GM23338 (cell line): ENCODE results near the gene IDUA. TPM values are rescaled to one million over a fixed set of nuclear protein-coding genes. Genes with fewer than 3 reads are reported as not detected.

Experiments
- ATAC-seq: fragments of 200-7000 bp; cut with Tn5 transposase; 3 replicates; pipeline ENCODE4 v1.9.1; 2020
- DNase-seq: peaks from one replicate; pipeline ENCODE4 v3.0.0-alpha.2; 2015; ENCODE audit warnings: low spot score
- H2AFZ ChIP-seq: fragments of 200-600 bp; sonication (generic); 2 replicates; pipeline ENCODE4 v1.8.0; 2016; ENCODE audit warnings: antibody characterized with exemption, mild to moderate bottlenecking, moderate library complexity
- H3F3A ChIP-seq: fragments of 200-600 bp; sonication (generic); replicated peaks from 2 replicates; pipeline ENCODE4 v1.8.0; 2017; ENCODE audit warnings: antibody characterized with exemption, mixed run types, low read depth
- H3K27ac ChIP-seq: fragments of 200-600 bp; sonication (generic); 2 replicates; pipeline ENCODE4 v1.6.1; 2016; ENCODE audit warnings: low read depth
- H3K27me3 ChIP-seq: fragments of 200-600 bp; sonication (generic); 2 replicates; pipeline ENCODE4 v1.8.0; 2016; ENCODE audit warnings: mild to moderate bottlenecking, mixed run types, moderate library complexity; ENCODE audit not compliant: insufficient read depth
- H3K36me3 ChIP-seq: fragments of 200-600 bp; sonication (generic); 2 replicates; pipeline ENCODE4 v1.8.0; 2016; ENCODE audit warnings: mild to moderate bottlenecking; ENCODE audit not compliant: insufficient read depth
- H3K4me1 ChIP-seq: fragments of 200-600 bp; sonication (generic); 2 replicates; pipeline ENCODE4 v1.8.0; 2016; ENCODE audit warnings: mild to moderate bottlenecking, moderate library complexity; ENCODE audit not compliant: insufficient read depth
- H3K4me2 ChIP-seq: fragments of 200-600 bp; sonication (generic); 2 replicates; pipeline ENCODE4 v1.7.1; 2017; ENCODE audit warnings: mixed run types
- H3K4me3 ChIP-seq: fragments of 200-600 bp; sonication (generic); 2 replicates; pipeline ENCODE4 v1.6.1; 2016; ENCODE audit warnings: mixed run types
- H3K79me2 ChIP-seq: fragments of 200-600 bp; sonication (generic); replicated peaks from 2 replicates; pipeline ENCODE4 v1.8.0; 2017; ENCODE audit warnings: mild to moderate bottlenecking; ENCODE audit not compliant: insufficient read depth
- H3K9me2 ChIP-seq: fragments of 200-600 bp; sonication (generic); 2 replicates; pipeline ENCODE4 v1.8.0; 2017; ENCODE audit not compliant: insufficient read depth
- H4K20me1 ChIP-seq: fragments of 200-600 bp; sonication (generic); replicated peaks from 2 replicates; pipeline ENCODE4 v1.8.0; 2017; ENCODE audit warnings: mild to moderate bottlenecking; ENCODE audit not compliant: insufficient read depth
- H3K27ac Mint-ChIP-seq: 2 replicates; pipeline ENCODE4 v1.8.0; 2020; ENCODE audit warnings: inconsistent platforms, mild to moderate bottlenecking, moderate library complexity, mixed read lengths
- H3K27me3 Mint-ChIP-seq: 3 replicates; pipeline ENCODE4 v1.8.0; 2022; ENCODE audit warnings: low read depth, mild to moderate bottlenecking, moderate library complexity, mixed read lengths, inconsistent platforms; ENCODE audit not compliant: insufficient read depth, poor library complexity
- H3K36me3 Mint-ChIP-seq: 3 replicates; pipeline ENCODE4 v1.8.0; 2021; ENCODE audit warnings: low read depth, mild to moderate bottlenecking, inconsistent platforms, moderate library complexity, mixed read lengths
- H3K4me1 Mint-ChIP-seq: 3 replicates; pipeline ENCODE4 v1.8.0; 2020; ENCODE audit warnings: mild to moderate bottlenecking, inconsistent platforms, mixed read lengths
- H3K4me3 Mint-ChIP-seq: 3 replicates; pipeline ENCODE4 v1.8.0; 2021; ENCODE audit warnings: moderate library complexity, mild to moderate bottlenecking, inconsistent platforms, mixed read lengths
- H3K9me3 Mint-ChIP-seq: 3 replicates; pipeline ENCODE4 v1.8.0; 2020; ENCODE audit warnings: moderate library complexity, mild to moderate bottlenecking, inconsistent platforms, mixed read lengths
- CREB1 ChIP-seq: fragments of 250-450 bp; sonication (Bioruptor Pico); IDR thresholded peaks from 2 replicates; pipeline ENCODE4 v1.5.0; 2020; ENCODE audit warnings: low read depth, mild to moderate bottlenecking, moderate library complexity
- EZH2 ChIP-seq: fragments of 200-600 bp; sonication (generic); IDR thresholded peaks from one replicate; pipeline ENCODE4 v1.8.0; 2017; ENCODE audit warnings: antibody characterized with exemption, mild to moderate bottlenecking, low read depth; ENCODE audit not compliant: unreplicated experiment
- NANOG ChIP-seq: IDR thresholded peaks from 2 replicates; pipeline ENCODE4 v1.6.1; 2016; ENCODE audit warnings: antibody characterized with exemption, borderline replicate concordance
- ZNF114 ChIP-seq: fragments of 250-450 bp; sonication (Bioruptor Pico); IDR thresholded peaks from 2 replicates; pipeline ENCODE4 v1.5.0; 2020; ENCODE audit warnings: mild to moderate bottlenecking, moderate library complexity
- polyA plus RNA-seq: library from polyadenylated mRNA; unstranded; fragments of >200 nt; fragmentation: Nextera tagmentation; extraction: Ambion mirVana; gene quantifications from 2 replicates; pipeline ENCODE4 v1.2.1, GENCODE V29; 2016
- total RNA-seq: library from RNA; depleted of rRNA; stranded (reverse); fragments of >200 nt; shearing (Covaris generic); gene quantifications from 2 replicates; pipeline ENCODE4 v1.2.3, GENCODE V29; 2014
- TF ChIP-seq, protein P1 (sequence below): IDR thresholded peaks from 2 replicates; pipeline ENCODE4 v1.6.1; 2016; ENCODE audit warnings: antibody characterized with exemption
- TF ChIP-seq, protein P2 (sequence below): fragments of 250-450 bp; sonication (Bioruptor Pico); IDR thresholded peaks from 2 replicates; pipeline ENCODE4 v1.5.0; 2020; ENCODE audit warnings: mild to moderate bottlenecking, moderate library complexity
- TF ChIP-seq, protein P3 (sequence below), 2 experiments: fragments of 200-600 bp in 1 of 2; sonication (generic) in 1 of 2; conservative IDR thresholded peaks; 2 replicates each; pipeline versions ENCODE4 v1.5.1 to v1.6.1; 2016 to 2017; ENCODE audit warnings: antibody characterized with exemption in 2 of 2, low read depth in 2 of 2, mild to moderate bottlenecking in 2 of 2, moderate library complexity in 1 of 2

Gene IDUA
- total and polyA plus RNA-seq, 2 experiments from 2014 or later: 1.3 to 6.1 TPM

DNA sequence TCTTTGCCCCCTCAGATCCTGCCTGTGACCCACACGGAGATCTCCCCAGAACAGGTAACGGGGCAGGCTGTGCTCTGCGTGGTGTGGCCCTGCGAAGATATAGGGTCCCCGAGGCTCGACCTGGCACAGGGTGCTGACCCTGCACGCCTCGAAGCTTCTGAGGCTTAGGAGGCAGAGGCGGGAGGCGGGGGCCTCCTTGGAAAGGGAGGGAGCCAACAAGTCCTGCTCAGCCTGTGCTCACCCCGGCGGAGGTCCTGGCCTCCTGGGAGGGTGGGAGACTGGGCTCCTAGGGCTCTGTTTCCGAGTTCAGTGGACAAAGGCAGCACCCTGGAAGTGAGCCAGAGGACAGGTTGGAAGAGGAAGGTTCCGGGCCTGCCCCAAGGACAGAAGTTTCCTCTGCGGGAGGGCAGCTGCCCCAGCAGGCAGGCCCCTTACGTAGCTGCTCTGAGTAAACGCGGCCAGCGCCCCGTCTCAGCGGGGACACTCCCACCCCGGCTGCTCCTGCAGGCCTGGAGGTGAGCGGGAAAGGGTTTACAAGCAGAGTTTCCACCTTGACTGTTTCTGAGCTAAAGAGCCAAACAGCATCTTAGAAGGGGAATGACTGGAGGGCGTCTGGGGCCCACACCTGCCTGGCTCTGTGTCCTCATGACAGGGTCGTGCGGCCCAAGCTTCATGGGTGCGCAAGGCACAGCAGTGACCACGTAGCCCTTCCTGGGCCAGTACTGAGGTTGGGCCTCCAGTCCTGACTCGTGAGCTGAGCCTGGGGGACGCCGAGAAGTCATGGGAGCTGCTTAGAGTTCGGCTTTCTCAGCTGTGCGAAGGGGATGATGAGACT lies 38.5 kb upstream of the IDUA start:
- peak; percentile 9 for ATAC-seq
- peaks cover 12% of the 10 kb centered on the region for H3K27me3 Mint-ChIP-seq
- no peaks in the 10 kb centered on the region for H3K9me2 ChIP-seq
- no peak overlapping the region for H3K4me3 Mint-ChIP-seq
- no peak overlapping the region for H3K27ac ChIP-seq
- H3K4me2 ChIP-seq: no peak overlapping the region
- no peaks in the 10 kb centered on the region for H3F3A ChIP-seq
- DNase-seq: no peak
- TF ChIP-seq, protein P1, sequence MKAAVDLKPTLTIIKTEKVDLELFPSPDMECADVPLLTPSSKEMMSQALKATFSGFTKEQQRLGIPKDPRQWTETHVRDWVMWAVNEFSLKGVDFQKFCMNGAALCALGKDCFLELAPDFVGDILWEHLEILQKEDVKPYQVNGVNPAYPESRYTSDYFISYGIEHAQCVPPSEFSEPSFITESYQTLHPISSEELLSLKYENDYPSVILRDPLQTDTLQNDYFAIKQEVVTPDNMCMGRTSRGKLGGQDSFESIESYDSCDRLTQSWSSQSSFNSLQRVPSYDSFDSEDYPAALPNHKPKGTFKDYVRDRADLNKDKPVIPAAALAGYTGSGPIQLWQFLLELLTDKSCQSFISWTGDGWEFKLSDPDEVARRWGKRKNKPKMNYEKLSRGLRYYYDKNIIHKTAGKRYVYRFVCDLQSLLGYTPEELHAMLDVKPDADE: no peak
- TF ChIP-seq CREB1 (CRISPR knock-in tag): no peak
- TF ChIP-seq, protein P2, sequence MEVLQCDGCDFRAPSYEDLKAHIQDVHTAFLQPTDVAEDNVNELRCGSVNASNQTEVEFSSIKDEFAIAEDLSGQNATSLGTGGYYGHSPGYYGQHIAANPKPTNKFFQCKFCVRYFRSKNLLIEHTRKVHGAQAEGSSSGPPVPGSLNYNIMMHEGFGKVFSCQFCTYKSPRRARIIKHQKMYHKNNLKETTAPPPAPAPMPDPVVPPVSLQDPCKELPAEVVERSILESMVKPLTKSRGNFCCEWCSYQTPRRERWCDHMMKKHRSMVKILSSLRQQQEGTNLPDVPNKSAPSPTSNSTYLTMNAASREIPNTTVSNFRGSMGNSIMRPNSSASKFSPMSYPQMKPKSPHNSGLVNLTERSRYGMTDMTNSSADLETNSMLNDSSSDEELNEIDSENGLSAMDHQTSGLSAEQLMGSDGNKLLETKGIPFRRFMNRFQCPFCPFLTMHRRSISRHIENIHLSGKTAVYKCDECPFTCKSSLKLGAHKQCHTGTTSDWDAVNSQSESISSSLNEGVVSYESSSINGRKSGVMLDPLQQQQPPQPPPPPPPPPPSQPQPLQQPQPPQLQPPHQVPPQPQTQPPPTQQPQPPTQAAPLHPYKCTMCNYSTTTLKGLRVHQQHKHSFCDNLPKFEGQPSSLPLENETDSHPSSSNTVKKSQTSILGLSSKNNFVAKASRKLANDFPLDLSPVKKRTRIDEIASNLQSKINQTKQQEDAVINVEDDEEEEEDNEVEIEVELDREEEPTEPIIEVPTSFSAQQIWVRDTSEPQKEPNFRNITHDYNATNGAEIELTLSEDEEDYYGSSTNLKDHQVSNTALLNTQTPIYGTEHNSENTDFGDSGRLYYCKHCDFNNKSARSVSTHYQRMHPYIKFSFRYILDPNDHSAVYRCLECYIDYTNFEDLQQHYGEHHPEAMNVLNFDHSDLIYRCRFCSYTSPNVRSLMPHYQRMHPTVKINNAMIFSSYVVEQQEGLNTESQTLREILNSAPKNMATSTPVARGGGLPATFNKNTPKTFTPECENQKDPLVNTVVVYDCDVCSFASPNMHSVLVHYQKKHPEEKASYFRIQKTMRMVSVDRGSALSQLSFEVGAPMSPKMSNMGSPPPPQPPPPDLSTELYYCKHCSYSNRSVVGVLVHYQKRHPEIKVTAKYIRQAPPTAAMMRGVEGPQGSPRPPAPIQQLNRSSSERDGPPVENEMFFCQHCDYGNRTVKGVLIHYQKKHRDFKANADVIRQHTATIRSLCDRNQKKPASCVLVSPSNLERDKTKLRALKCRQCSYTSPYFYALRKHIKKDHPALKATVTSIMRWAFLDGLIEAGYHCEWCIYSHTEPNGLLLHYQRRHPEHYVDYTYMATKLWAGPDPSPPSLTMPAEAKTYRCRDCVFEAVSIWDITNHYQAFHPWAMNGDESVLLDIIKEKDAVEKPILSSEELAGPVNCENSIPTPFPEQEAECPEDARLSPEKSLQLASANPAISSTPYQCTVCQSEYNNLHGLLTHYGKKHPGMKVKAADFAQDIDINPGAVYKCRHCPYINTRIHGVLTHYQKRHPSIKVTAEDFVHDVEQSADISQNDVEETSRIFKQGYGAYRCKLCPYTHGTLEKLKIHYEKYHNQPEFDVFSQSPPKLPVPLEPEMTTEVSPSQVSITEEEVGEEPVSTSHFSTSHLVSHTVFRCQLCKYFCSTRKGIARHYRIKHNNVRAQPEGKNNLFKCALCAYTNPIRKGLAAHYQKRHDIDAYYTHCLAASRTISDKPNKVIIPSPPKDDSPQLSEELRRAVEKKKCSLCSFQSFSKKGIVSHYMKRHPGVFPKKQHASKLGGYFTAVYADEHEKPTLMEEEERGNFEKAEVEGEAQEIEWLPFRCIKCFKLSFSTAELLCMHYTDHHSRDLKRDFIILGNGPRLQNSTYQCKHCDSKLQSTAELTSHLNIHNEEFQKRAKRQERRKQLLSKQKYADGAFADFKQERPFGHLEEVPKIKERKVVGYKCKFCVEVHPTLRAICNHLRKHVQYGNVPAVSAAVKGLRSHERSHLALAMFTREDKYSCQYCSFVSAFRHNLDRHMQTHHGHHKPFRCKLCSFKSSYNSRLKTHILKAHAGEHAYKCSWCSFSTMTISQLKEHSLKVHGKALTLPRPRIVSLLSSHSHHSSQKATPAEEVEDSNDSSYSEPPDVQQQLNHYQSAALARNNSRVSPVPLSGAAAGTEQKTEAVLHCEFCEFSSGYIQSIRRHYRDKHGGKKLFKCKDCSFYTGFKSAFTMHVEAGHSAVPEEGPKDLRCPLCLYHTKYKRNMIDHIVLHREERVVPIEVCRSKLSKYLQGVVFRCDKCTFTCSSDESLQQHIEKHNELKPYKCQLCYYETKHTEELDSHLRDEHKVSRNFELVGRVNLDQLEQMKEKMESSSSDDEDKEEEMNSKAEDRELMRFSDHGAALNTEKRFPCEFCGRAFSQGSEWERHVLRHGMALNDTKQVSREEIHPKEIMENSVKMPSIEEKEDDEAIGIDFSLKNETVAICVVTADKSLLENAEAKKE (CRISPR knock-in tag): no peak
- no peaks in the 10 kb centered on the region for H3K36me3 Mint-ChIP-seq
- no peak overlapping the region for H2AFZ ChIP-seq
- no peaks in the 10 kb centered on the region for H3K9me3 Mint-ChIP-seq
- no peaks in the 10 kb centered on the region for H3K27me3 ChIP-seq
- H3K27ac Mint-ChIP-seq: no peak overlapping the region
- no peaks in the 10 kb centered on the region for H3K36me3 ChIP-seq
- no peak overlapping the region for H3K4me3 ChIP-seq
- 0 out of 2 replicates have a peak, but pooled peaks cover 4% of the 10 kb centered on the region for H3K4me1 ChIP-seq
- H3K4me1 Mint-ChIP-seq: peaks cover 17% of the 10 kb centered on the region
- H4K20me1 ChIP-seq: no peaks in the 10 kb centered on the region
- no peaks in the 10 kb centered on the region for H3K79me2 ChIP-seq

DNA sequence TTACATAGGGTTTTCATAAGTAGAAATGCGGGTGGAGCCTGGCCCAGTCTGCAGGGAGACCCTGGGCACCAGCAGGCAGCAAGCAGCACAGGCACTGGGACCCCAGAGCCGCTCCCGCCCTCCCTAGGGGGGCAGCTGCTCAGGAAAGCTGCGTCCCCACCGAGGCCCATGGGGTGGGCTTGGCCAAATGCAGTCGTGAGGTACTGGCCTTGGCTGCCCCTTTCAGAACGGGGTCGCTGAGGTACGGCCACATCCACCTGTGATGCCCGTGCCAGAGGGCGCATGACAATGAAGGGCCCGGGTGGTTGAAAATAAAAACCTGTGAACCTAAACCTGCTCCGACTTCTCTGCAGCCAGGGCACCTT lies 37.9 kb upstream of the IDUA start:
- no peak for ATAC-seq
- Mint-ChIP-seq H3K4me3 (no peak overlapping the region), H3K27ac (peak overlapping the region; percentile 64; the same call in 1 of the 2 replicates), H3K4me1 (peaks cover 17% of the 10 kb centered on the region), H3K36me3 (no peaks in the 10 kb centered on the region), H3K27me3 (peaks cover 12% of the 10 kb centered on the region), H3K9me3 (no peaks in the 10 kb centered on the region)
- Histone ChIP-seq H2AFZ (no peak overlapping the region), H3K27me3 (no peaks in the 10 kb centered on the region), H4K20me1 (no peaks in the 10 kb centered on the region), H3F3A (no peaks in the 10 kb centered on the region), H3K4me3 (no peak overlapping the region), H3K36me3 (no peaks in the 10 kb centered on the region), H3K9me2 (no peaks in the 10 kb centered on the region), H3K27ac (no peak overlapping the region), H3K4me2 (no peak overlapping the region), H3K79me2 (no peaks in the 10 kb centered on the region), H3K4me1 (0 out of 2 replicates have a peak, but pooled peaks cover 4% of the 10 kb centered on the region)
- no peak for DNase-seq
- no peak for TF ChIP-seq ZNF114 (CRISPR knock-in tag)
- TF ChIP-seq EZH2: no peak
- TF ChIP-seq, protein P1: no peak
- TF ChIP-seq, protein P3, sequence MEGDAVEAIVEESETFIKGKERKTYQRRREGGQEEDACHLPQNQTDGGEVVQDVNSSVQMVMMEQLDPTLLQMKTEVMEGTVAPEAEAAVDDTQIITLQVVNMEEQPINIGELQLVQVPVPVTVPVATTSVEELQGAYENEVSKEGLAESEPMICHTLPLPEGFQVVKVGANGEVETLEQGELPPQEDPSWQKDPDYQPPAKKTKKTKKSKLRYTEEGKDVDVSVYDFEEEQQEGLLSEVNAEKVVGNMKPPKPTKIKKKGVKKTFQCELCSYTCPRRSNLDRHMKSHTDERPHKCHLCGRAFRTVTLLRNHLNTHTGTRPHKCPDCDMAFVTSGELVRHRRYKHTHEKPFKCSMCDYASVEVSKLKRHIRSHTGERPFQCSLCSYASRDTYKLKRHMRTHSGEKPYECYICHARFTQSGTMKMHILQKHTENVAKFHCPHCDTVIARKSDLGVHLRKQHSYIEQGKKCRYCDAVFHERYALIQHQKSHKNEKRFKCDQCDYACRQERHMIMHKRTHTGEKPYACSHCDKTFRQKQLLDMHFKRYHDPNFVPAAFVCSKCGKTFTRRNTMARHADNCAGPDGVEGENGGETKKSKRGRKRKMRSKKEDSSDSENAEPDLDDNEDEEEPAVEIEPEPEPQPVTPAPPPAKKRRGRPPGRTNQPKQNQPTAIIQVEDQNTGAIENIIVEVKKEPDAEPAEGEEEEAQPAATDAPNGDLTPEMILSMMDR (conservative IDR thresholded peaks at IDR 0.05; ENCODE audit: low read depth in 2 of 2): no peak
- no peak for TF ChIP-seq NANOG
